Neutrophil (primary cell): Measurements from ENCODE around the gene ITIH5.

Experiments used
- H3K27ac ChIP-seq: fragments of 200-600 bp; sonication (generic); 2 replicates; pipeline ENCODE4 v1.5.1; 2016; ENCODE audit warnings: mild to moderate bottlenecking, moderate library complexity
- H3K27me3 ChIP-seq: fragments of 200-600 bp; sonication (generic); 2 replicates; pipeline ENCODE4 v1.6.0; 2016; ENCODE audit warnings: mild to moderate bottlenecking
- H3K36me3 ChIP-seq: fragments of 200-600 bp; sonication (generic); 2 replicates; pipeline ENCODE4 v1.5.1; 2017
- H3K4me1 ChIP-seq, 2 experiments: fragments of 200-600 bp in 1 of 2; sonication (generic) in 1 of 2; 1 replicate in 1 of 2; 2 replicates in 1 of 2; pipeline versions ENCODE4 v1.5.1 to v1.6.1; 2013 to 2016; ENCODE audit warnings: low read depth in 1 of 2, low read length in 1 of 2, mild to moderate bottlenecking in 1 of 2, moderate library complexity in 1 of 2; ENCODE audit not compliant: control insufficient read depth in 1 of 2, insufficient read depth in 1 of 2
- H3K4me3 ChIP-seq, 2 experiments: fragments of 200-600 bp in 1 of 2; sonication (generic) in 1 of 2; 1 replicate in 1 of 2; 2 replicates in 1 of 2; pipeline ENCODE4 v1.5.1; 2013 to 2016; ENCODE audit warnings: low read depth in 1 of 2, low read length in 1 of 2, mild to moderate bottlenecking in 1 of 2, moderate library complexity in 1 of 2
- H3K9me3 ChIP-seq: fragments of 200-600 bp; sonication (generic); 2 replicates; pipeline ENCODE4 v1.5.1; 2016
- TF ChIP-seq, protein P1 (sequence below): fragments of 200-600 bp; sonication (generic); IDR thresholded peaks from 2 replicates; pipeline ENCODE4 v1.5.1; 2016; ENCODE audit warnings: antibody characterized with exemption

The ITIH5 gene

DNA sequence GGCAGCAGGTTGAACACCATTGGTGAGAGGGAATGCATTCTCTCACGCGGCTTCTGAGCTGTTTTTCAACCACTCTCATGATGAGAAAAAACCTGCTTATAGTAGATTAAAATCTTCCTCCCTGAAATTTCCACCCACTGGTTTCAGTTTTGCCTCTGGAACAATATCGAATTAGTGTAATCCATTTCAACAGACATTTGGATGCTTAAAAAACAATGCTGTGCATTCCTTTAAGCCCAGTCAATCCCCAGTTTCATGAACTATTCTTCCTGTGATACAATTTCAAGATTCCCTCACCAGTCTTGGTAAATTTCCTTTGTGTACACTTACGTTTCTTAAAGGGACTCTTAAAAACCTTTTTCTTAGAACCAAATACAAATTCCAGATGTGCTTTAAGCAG is 89.6 kb downstream of the ITIH5 start:
- TF ChIP-seq, protein P1, sequence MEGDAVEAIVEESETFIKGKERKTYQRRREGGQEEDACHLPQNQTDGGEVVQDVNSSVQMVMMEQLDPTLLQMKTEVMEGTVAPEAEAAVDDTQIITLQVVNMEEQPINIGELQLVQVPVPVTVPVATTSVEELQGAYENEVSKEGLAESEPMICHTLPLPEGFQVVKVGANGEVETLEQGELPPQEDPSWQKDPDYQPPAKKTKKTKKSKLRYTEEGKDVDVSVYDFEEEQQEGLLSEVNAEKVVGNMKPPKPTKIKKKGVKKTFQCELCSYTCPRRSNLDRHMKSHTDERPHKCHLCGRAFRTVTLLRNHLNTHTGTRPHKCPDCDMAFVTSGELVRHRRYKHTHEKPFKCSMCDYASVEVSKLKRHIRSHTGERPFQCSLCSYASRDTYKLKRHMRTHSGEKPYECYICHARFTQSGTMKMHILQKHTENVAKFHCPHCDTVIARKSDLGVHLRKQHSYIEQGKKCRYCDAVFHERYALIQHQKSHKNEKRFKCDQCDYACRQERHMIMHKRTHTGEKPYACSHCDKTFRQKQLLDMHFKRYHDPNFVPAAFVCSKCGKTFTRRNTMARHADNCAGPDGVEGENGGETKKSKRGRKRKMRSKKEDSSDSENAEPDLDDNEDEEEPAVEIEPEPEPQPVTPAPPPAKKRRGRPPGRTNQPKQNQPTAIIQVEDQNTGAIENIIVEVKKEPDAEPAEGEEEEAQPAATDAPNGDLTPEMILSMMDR: no peak
- no peak overlapping the region for H3K27ac ChIP-seq
- no peaks in the 10 kb centered on the region for H3K4me1 ChIP-seq
- no peaks in the 10 kb centered on the region for H3K9me3 ChIP-seq
- no peak overlapping the region for H3K4me3 ChIP-seq
- no peaks in the 10 kb centered on the region for H3K27me3 ChIP-seq
- H3K36me3 ChIP-seq: no peaks in the 10 kb centered on the region

DNA sequence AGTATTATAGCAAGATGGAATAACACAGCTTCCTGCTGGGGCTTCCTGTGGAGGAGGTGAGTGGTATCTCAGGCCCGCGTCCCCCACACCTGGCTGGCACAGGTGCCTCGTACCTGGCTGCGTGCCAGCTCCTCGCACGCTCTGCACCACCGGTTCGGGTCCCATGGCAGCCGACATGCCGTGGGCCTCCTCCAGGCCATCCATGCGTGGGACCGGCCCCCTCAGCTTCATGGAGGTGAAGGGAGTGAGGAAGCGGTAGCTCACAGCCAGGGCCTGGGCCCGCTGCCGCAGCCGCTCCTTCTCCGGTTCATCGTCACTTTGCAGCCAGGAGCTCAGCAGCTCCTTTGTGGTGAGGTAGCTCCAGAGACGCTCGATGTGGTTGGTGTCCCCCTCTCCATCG is 90.4 kb downstream of the ITIH5 start:
- Histone ChIP-seq H3K9me3 (no peaks in the 10 kb centered on the region), H3K27me3 (no peaks in the 10 kb centered on the region), H3K4me1 (no peaks in the 10 kb centered on the region), H3K36me3 (no peaks in the 10 kb centered on the region), H3K27ac (no peak overlapping the region), H3K4me3 (no peak overlapping the region)
- TF ChIP-seq, protein P1: no peak

DNA sequence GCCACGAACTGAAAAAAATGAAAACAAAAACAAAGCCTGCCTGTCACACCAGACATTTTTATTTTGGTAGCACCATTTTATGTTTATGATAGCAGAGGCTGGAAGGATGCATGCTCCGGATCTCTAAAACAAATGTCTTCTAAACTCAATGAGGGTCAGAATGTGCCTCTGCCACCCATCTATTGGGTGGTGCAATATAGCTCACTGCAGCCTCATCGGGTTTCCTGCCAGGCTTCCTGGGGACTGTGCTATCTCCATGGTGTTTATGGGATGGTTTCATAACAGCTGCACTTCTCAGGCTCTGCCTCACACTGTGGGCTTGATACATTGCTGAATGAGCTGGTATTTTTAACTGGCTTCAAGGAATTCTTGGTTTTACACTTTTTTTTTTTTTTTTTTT is 94.4 kb downstream of the ITIH5 start:
- no peak overlapping the region for H3K4me3 ChIP-seq
- no peaks in the 10 kb centered on the region for H3K27me3 ChIP-seq
- no peaks in the 10 kb centered on the region for H3K9me3 ChIP-seq
- no peak overlapping the region for H3K27ac ChIP-seq
- H3K4me1 ChIP-seq: no peaks in the 10 kb centered on the region
- H3K36me3 ChIP-seq: no peaks in the 10 kb centered on the region
- TF ChIP-seq, protein P1: no peak

DNA sequence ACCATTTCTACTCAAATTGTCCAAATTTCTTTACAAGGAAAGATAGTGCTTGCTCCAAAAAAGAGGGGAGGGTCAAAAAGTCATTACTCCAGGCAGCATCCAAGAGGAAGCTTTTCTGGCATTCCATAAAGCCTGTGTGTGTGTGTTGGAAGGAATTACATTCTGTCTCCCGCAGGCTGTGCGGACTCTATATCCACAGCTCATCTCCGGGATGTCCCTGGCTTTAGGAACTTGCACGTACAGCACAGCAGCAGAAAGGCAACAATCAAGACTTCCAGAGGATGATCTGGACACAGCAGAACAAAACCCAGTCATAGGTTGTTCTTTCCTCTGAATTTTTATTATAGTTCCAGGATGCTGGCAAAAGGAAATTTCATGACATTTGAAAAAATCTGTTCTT is 94.8 kb downstream of the ITIH5 start:
- TF ChIP-seq, protein P1: no peak
- Histone ChIP-seq H3K4me3 (no peak overlapping the region), H3K27me3 (no peaks in the 10 kb centered on the region), H3K27ac (no peak overlapping the region), H3K4me1 (no peaks in the 10 kb centered on the region), H3K36me3 (no peaks in the 10 kb centered on the region), H3K9me3 (no peaks in the 10 kb centered on the region)

DNA sequence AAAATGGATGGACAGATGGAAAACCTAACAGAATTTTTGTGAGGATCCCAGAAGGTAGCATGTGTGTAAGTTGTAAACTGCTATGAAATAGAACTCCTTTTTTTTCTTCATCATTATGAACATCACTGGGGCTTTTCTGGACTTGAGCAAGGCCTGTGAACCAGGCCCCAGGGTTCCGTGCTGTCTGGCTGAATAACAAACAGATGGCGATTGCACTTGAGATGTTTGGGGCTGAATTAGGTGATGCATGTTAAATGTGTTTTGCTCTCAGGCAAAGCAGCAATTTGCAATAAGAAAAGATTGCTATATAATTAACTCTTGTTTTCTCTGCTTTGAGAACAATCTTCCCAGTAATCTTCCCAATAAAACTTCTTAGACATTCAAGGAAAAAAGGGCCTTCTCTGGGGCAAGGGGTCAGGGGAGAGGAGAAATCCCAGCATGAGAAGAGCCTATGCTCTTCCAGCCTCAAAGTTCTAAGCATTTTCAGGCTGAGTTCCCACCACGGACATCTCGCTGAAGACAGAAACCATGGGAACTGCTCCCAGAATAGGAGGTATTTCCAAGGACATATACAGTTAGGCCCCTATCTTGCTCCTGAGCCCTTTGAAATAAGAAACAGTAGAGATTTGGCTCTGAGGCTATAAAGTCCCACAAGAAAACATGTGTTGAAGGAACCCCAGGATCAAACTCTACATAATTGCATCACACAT is 98.7 kb downstream of the ITIH5 start:
- Histone ChIP-seq H3K36me3 (no peaks in the 10 kb centered on the region), H3K4me3 (no peak overlapping the region), H3K9me3 (no peaks in the 10 kb centered on the region), H3K4me1 (no peaks in the 10 kb centered on the region), H3K27ac (no peak overlapping the region), H3K27me3 (no peaks in the 10 kb centered on the region)
- TF ChIP-seq, protein P1: no peak
